ENCODE results near the gene METTL9.

Gene METTL9

DNA sequence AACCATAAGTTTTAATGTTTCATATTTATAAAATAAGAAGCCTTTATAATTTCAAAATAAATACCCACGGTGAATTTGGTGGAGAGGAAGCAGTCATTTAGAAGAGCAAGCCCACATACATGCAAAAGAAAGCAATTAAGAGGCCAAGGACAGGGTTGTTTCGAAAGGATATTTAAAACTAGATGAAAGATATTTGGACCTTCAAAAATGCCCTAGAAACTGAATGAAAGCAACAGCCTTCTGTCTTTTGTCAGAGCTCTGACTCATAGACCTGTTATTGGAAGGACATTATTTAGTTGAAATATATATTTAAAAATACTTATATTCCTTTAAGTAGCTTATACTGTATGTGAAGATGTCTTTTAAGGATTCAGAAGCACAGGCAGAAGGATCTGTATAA is 8.6 kb upstream of the METTL9 start:
- TF ChIP-seq FOXP2 (optimal IDR thresholded peaks at IDR 0.05; ENCODE audit: borderline replicate concordance, extremely low read depth, extremely low read length, insufficient read depth), result no peak
- TF ChIP-seq REST (IDR thresholded peaks at IDR 0.05; ENCODE audit: insufficient read depth in 1 of 2, low read depth in 2 of 2, low read length in 2 of 2), result no peak
- no peak for TF ChIP-seq POLR2AphosphoS5 (IDR thresholded peaks at IDR 0.05; ENCODE audit: low read depth, low read length)
- no peak for TF ChIP-seq TAF1 (IDR thresholded peaks at IDR 0.05; ENCODE audit: borderline replicate concordance, insufficient read depth, low read length)
- no peak for TF ChIP-seq SIN3A (IDR thresholded peaks at IDR 0.05; ENCODE audit: borderline replicate concordance, insufficient read depth, low read length)

DNA sequence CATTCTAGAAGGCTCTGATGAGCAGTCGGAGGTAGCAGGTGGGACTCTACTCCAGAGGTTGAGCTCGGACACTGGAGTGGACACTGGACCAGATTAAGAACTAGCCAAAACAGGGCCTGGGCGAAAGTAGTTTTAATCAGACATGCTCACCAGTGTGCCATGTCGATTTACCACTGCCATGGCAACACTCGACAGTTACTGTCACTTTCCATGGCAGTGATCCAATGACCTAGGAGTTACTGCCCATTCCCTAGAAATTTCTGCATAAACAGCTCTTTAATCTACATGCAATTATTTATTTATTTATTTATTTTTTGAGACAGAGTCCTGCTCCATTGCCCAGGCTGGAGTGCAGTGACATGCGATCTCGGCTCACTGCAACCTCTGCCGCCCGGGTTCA is 7.2 kb upstream of the METTL9 start:
- TF ChIP-seq POLR2AphosphoS5 (IDR thresholded peaks at IDR 0.05; ENCODE audit: low read depth, low read length), result no peak
- TF ChIP-seq SIN3A (IDR thresholded peaks at IDR 0.05; ENCODE audit: borderline replicate concordance, insufficient read depth, low read length), result no peak
- no peak for TF ChIP-seq REST (IDR thresholded peaks at IDR 0.05; ENCODE audit: insufficient read depth in 1 of 2, low read depth in 2 of 2, low read length in 2 of 2)
- TF ChIP-seq TAF1 (IDR thresholded peaks at IDR 0.05; ENCODE audit: borderline replicate concordance, insufficient read depth, low read length), result no peak

- no peak for TF ChIP-seq TAF1 (IDR thresholded peaks at IDR 0.05; ENCODE audit: borderline replicate concordance, insufficient read depth, low read length)
- TF ChIP-seq FOXP2 (optimal IDR thresholded peaks at IDR 0.05; ENCODE audit: borderline replicate concordance, extremely low read depth, extremely low read length, insufficient read depth), result no peak
- no peak for TF ChIP-seq SIN3A (IDR thresholded peaks at IDR 0.05; ENCODE audit: borderline replicate concordance, insufficient read depth, low read length)
- no peak for TF ChIP-seq POLR2AphosphoS5 (IDR thresholded peaks at IDR 0.05; ENCODE audit: low read depth, low read length)
- no peak for TF ChIP-seq REST (IDR thresholded peaks at IDR 0.05; ENCODE audit: insufficient read depth in 1 of 2, low read depth in 2 of 2, low read length in 2 of 2)
These were observed 5.7 kb upstream of the METTL9 start for GRCh38 chr16:21593530-21594289.

DNA sequence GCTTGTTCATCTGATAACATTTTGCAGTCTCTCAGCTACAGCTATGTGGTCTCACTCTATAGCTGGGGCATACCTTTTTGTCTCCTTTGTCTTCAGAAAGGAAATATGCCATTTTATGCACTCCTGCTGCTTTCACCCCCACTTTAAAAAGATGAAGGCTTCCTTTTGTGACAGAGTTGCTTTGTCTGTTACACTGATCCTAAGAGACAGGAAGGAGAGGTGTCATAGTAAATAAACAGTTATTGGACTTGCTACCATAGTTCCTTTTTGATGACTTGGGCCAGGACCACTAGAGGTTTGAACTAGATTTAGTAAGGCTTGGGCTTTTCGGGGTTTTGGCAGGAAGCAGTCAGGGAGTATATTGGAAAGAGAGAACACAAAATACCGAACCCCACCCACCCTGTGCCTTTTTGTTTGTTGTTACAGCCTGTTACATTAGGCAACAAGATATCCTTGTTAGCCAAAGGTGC is 1.8 kb upstream of the METTL9 start:
- TF ChIP-seq TAF1 (IDR thresholded peaks at IDR 0.05; ENCODE audit: borderline replicate concordance, insufficient read depth, low read length) (no peak), SIN3A (IDR thresholded peaks at IDR 0.05; ENCODE audit: borderline replicate concordance, insufficient read depth, low read length) (no peak), FOXP2 (optimal IDR thresholded peaks at IDR 0.05; ENCODE audit: borderline replicate concordance, extremely low read depth, extremely low read length, insufficient read depth) (no peak), POLR2AphosphoS5 (IDR thresholded peaks at IDR 0.05; ENCODE audit: low read depth, low read length) (no peak), REST (IDR thresholded peaks at IDR 0.05; ENCODE audit: insufficient read depth in 1 of 2, low read depth in 2 of 2, low read length in 2 of 2) (no peak)

All from PFSK-1 (cell line).